Panc1 (cell line): Measurements from ENCODE around the gene NPTX1. TPM values are rescaled to one million over a fixed set of nuclear protein-coding genes. Genes with fewer than 3 reads are reported as not detected.

Experiments
- ATAC-seq: fragments of 200-7000 bp; cut with Tn5 transposase; 2 replicates; pipeline ENCODE4 v1.9.1; 2020; ENCODE audit warnings: mild to moderate bottlenecking, moderate library complexity
- BruUV-seq: library from RNA; stranded (reverse); fragments of 400-500 nt; replicated peaks from 2 replicates; lab custom pipeline; 2021; lab: Mats Ljungman, UMichigan
- CTCF ChIA-PET: fragments of 300-600 bp; sonication (Branson Sonifier 250); formaldehyde crosslinking; loops from one replicate; lab custom pipeline; 2022; ENCODE audit warnings: antibody characterized with exemption; lab: Charles Lee
- POLR2A ChIA-PET: fragments of 300-600 bp; sonication (Branson Sonifier 250); formaldehyde crosslinking; loops from one replicate; lab custom pipeline; 2022; ENCODE audit warnings: antibody characterized with exemption; lab: Charles Lee
- DNase-seq: peaks from one replicate; pipeline ENCODE4 v3.0.0-alpha.2; 2010; ENCODE audit warnings: low read depth, low spot score
- H3K27ac ChIP-seq: 2 replicates; pipeline ENCODE4 v1.5.1; 2011; ENCODE audit warnings: mild to moderate bottlenecking, low read length, inconsistent platforms
- H3K27me3 ChIP-seq: fragments of 200-500 bp; sonication (Bioruptor generic); 2 replicates; pipeline ENCODE4 v1.6.0; 2014; ENCODE audit warnings: low read length, inconsistent platforms; ENCODE audit not compliant: control insufficient read depth, insufficient read depth
- H3K36me3 ChIP-seq: fragments of 200-500 bp; sonication (Bioruptor generic); 2 replicates; pipeline ENCODE4 v1.5.1; 2014; ENCODE audit warnings: inconsistent platforms, mild to moderate bottlenecking, low read length, moderate library complexity; ENCODE audit not compliant: control insufficient read depth, insufficient read depth
- H3K4me1 ChIP-seq: 2 replicates; pipeline ENCODE4 v1.5.1; 2011; ENCODE audit warnings: inconsistent platforms, mild to moderate bottlenecking, low read length, moderate library complexity; ENCODE audit not compliant: control insufficient read depth, insufficient read depth
- H3K4me3 ChIP-seq, 2 experiments: 2 replicates each; pipeline ENCODE4 v1.5.1; 2011 to 2012; ENCODE audit warnings: low read depth in 2 of 2, low read length in 2 of 2, mild to moderate bottlenecking in 2 of 2, inconsistent platforms in 1 of 2, moderate library complexity in 1 of 2
- H3K9me3 ChIP-seq: fragments of 200-500 bp; sonication (Bioruptor generic); 2 replicates; pipeline ENCODE4 v1.5.1; 2014; ENCODE audit warnings: low read depth, mild to moderate bottlenecking, inconsistent platforms, low read length, moderate library complexity; ENCODE audit not compliant: control insufficient read depth, insufficient read depth
- POLR2AphosphoS5 ChIP-seq: IDR thresholded peaks from 2 replicates; pipeline ENCODE4 v1.6.1; 2012; ENCODE audit warnings: mild to moderate bottlenecking, low read depth, low read length, moderate library complexity
- SIN3A ChIP-seq: IDR thresholded peaks from 2 replicates; pipeline ENCODE4 v1.6.1; 2012; ENCODE audit warnings: low read depth, mild to moderate bottlenecking, low read length, moderate library complexity, borderline replicate concordance; ENCODE audit not compliant: insufficient read depth
- TCF7L2 ChIP-seq: IDR thresholded peaks from 2 replicates; pipeline ENCODE4 v1.6.1; 2011; ENCODE audit warnings: mild to moderate bottlenecking, low read depth, low read length, inconsistent platforms
- in situ Hi-C: cut with HindIII; loops from 2 replicates; pipeline ENCODE4 v1.10.0; 2016; ENCODE audit warnings: low sequenced_read_pairs, low pct_unique_long_range_greater_than_20kb
- intact Hi-C: fragments of 100-400 bp; cut with micrococcal nuclease; formaldehyde crosslinking; loops from one replicate; pipeline ENCODE4 v1.10.0; 2022; ENCODE audit not compliant: unreplicated experiment
- total RNA-seq: library from RNA; stranded (reverse); gene quantifications from one replicate; pipeline ENCODE4 v1.2.1, GENCODE V29; 2021; ENCODE audit not compliant: unreplicated experiment
- TF ChIP-seq, protein P1 (sequence below): fragments of 450-650 bp; IDR thresholded peaks from 2 replicates; pipeline ENCODE4 v1.5.1; 2017; ENCODE audit warnings: mild to moderate bottlenecking
- TF ChIP-seq, protein P2 (sequence below), 2 experiments: IDR thresholded peaks; 2 replicates each; pipeline ENCODE4 v1.6.1; 2011 to 2012; ENCODE audit warnings: low read depth in 2 of 2, control low read depth in 1 of 2, low read length in 1 of 2, mild to moderate bottlenecking in 1 of 2, moderate library complexity in 1 of 2; ENCODE audit not compliant: insufficient read depth in 1 of 2

NPTX1 gene
- total RNA-seq, 1 experiment from 2014 or later = 1.1 TPM

DNA sequence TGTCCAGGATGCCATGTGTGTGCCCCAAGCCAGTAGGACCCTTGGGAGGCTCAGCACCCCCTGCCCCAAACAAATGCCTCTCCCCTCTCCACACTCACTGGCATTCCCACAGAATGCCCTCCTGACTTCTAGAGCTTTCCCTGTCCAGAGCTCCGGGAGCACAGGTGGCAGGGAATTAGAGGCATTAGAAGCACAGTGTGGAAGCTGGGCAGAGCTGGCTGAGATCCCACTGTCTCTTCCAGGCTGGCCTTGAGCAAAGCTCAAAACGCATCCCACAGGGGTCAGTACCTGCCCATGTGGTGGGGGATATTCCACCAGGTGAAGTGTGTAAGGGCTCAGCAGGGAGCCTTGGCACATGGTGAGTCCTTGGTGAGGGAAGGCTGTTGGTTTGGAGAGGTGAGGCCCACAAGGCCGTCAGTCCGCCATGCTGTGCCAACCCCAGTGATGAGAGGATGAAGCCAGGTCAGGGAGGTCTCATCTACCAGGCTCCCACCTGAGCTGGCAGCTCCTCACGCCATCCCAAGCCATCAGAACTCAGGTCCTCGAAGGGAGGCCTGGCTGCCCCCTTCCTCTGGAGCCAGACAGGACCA, 43.4 kb downstream of the NPTX1 start (continued):
- TF ChIP-seq TCF7L2 = no peak

DNA sequence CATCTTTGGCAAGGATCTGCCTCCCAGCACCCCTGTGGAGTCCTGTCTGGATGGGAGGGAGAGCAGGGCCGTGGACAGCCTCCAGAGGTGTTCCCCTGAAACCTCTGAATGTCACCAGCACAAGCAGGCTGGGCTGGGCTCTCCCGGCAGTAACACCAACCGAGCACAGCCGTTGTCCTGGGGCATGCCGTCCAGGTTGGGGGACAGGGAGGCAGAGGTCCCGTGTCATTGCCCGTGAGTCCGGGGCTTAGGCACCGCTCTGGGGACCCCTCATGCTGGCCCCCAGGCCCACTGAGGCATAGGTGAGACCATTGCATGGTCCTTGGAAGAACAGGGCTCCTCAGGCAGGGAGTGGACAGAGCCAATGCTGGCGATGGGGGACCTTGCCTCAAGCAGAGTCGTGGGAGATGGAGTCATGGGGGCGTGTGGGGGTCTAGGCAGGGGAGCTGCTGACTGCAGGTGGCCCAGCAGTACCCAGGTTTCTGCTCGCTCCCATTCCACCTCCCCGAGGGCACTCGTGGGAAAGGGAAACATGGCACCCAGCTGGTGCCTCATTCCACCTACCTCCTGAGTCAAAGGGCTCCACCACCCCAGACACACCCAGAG, 44.0 kb downstream of the NPTX1 start:
- CTCF ChIA-PET = interaction anchor here (0.7 kb wide), 1 partner anchor 141 kb away, joined by 3 read pairs; no protein-coding TSS in a partner anchor

More for the DNA sequence above, 44.0 kb downstream of the NPTX1 start:
- H3K36me3 ChIP-seq = no peaks in the 10 kb centered on the region
- no peak for DNase-seq
- intact Hi-C loops = no loop called here
- no TSS peak for BruUV-seq
- POLR2A ChIA-PET = no interaction called here
- no peaks in the 10 kb centered on the region for H3K4me1 ChIP-seq
- H3K4me3 ChIP-seq = no peak overlapping the region
- ATAC-seq = no peak
- H3K27me3 ChIP-seq = no peaks in the 10 kb centered on the region
- TF ChIP-seq TCF7L2 (no peak), POLR2AphosphoS5 (no peak), SIN3A (no peak)
- TF ChIP-seq, protein P1, sequence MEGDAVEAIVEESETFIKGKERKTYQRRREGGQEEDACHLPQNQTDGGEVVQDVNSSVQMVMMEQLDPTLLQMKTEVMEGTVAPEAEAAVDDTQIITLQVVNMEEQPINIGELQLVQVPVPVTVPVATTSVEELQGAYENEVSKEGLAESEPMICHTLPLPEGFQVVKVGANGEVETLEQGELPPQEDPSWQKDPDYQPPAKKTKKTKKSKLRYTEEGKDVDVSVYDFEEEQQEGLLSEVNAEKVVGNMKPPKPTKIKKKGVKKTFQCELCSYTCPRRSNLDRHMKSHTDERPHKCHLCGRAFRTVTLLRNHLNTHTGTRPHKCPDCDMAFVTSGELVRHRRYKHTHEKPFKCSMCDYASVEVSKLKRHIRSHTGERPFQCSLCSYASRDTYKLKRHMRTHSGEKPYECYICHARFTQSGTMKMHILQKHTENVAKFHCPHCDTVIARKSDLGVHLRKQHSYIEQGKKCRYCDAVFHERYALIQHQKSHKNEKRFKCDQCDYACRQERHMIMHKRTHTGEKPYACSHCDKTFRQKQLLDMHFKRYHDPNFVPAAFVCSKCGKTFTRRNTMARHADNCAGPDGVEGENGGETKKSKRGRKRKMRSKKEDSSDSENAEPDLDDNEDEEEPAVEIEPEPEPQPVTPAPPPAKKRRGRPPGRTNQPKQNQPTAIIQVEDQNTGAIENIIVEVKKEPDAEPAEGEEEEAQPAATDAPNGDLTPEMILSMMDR = no peak
- TF ChIP-seq, protein P2, sequence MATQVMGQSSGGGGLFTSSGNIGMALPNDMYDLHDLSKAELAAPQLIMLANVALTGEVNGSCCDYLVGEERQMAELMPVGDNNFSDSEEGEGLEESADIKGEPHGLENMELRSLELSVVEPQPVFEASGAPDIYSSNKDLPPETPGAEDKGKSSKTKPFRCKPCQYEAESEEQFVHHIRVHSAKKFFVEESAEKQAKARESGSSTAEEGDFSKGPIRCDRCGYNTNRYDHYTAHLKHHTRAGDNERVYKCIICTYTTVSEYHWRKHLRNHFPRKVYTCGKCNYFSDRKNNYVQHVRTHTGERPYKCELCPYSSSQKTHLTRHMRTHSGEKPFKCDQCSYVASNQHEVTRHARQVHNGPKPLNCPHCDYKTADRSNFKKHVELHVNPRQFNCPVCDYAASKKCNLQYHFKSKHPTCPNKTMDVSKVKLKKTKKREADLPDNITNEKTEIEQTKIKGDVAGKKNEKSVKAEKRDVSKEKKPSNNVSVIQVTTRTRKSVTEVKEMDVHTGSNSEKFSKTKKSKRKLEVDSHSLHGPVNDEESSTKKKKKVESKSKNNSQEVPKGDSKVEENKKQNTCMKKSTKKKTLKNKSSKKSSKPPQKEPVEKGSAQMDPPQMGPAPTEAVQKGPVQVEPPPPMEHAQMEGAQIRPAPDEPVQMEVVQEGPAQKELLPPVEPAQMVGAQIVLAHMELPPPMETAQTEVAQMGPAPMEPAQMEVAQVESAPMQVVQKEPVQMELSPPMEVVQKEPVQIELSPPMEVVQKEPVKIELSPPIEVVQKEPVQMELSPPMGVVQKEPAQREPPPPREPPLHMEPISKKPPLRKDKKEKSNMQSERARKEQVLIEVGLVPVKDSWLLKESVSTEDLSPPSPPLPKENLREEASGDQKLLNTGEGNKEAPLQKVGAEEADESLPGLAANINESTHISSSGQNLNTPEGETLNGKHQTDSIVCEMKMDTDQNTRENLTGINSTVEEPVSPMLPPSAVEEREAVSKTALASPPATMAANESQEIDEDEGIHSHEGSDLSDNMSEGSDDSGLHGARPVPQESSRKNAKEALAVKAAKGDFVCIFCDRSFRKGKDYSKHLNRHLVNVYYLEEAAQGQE (IDR thresholded peaks at IDR 0.05; ENCODE audit: insufficient read depth in 1 of 2, low read depth in 2 of 2, low read length in 1 of 2) = no peak
- in situ Hi-C loops = no loop called here
- no peak overlapping the region for H3K27ac ChIP-seq
- H3K9me3 ChIP-seq = no peaks in the 10 kb centered on the region
